22Rv1 (cell line): ENCODE results near the gene CHERP.

Experiments used
- CTCF ChIP-seq: fragments of 450-650 bp; IDR thresholded peaks from 2 replicates; pipeline ENCODE4 v1.5.1; 2017; ENCODE audit warnings: mild to moderate bottlenecking
- ZFX ChIP-seq: fragments of 450-650 bp; IDR thresholded peaks from 2 replicates; pipeline ENCODE4 v1.6.1; 2017; ENCODE audit warnings: antibody characterized with exemption, borderline replicate concordance

GRCh38 chr19:16506961-16507360 is 35.3 kb downstream of the CHERP start:
- no peak for TF ChIP-seq CTCF
- TF ChIP-seq ZFX: no peak
